ENCODE measurements around the gene NLRC5.

GRCh38 chr16:57013902-57014301, 24.5 kb downstream of the NLRC5 start:
- TF ChIP-seq CSDC2 (CRISPR knock-in tag; IDR thresholded peaks at IDR 0.05): no peak
- TF ChIP-seq OSR1 (CRISPR knock-in tag; IDR thresholded peaks at IDR 0.05): no peak
- no peak for TF ChIP-seq ARNTL (CRISPR knock-in tag; IDR thresholded peaks at IDR 0.05; ENCODE audit: borderline replicate concordance, low read depth)
- TF ChIP-seq, protein P1, sequence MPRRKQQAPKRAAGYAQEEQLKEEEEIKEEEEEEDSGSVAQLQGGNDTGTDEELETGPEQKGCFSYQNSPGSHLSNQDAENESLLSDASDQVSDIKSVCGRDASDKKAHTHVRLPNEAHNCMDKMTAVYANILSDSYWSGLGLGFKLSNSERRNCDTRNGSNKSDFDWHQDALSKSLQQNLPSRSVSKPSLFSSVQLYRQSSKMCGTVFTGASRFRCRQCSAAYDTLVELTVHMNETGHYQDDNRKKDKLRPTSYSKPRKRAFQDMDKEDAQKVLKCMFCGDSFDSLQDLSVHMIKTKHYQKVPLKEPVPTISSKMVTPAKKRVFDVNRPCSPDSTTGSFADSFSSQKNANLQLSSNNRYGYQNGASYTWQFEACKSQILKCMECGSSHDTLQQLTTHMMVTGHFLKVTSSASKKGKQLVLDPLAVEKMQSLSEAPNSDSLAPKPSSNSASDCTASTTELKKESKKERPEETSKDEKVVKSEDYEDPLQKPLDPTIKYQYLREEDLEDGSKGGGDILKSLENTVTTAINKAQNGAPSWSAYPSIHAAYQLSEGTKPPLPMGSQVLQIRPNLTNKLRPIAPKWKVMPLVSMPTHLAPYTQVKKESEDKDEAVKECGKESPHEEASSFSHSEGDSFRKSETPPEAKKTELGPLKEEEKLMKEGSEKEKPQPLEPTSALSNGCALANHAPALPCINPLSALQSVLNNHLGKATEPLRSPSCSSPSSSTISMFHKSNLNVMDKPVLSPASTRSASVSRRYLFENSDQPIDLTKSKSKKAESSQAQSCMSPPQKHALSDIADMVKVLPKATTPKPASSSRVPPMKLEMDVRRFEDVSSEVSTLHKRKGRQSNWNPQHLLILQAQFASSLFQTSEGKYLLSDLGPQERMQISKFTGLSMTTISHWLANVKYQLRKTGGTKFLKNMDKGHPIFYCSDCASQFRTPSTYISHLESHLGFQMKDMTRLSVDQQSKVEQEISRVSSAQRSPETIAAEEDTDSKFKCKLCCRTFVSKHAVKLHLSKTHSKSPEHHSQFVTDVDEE (CRISPR knock-in tag; IDR thresholded peaks at IDR 0.05): no peak
- no peak for TF ChIP-seq TOX (CRISPR knock-in tag; IDR thresholded peaks at IDR 0.05; ENCODE audit: borderline replicate concordance)
- TF ChIP-seq PATZ1 (CRISPR knock-in tag; IDR thresholded peaks at IDR 0.05; ENCODE audit: borderline replicate concordance): no peak
- TF ChIP-seq ZC3H10 (CRISPR knock-in tag; IDR thresholded peaks at IDR 0.05): no peak
- TF ChIP-seq ZNF70 (CRISPR knock-in tag; IDR thresholded peaks at IDR 0.05): no peak
- no peak for TF ChIP-seq ZFP3 (CRISPR knock-in tag; IDR thresholded peaks at IDR 0.05)
- no peak for TF ChIP-seq ZFP30 (CRISPR knock-in tag; IDR thresholded peaks at IDR 0.05)
- TF ChIP-seq SNAI2 (CRISPR knock-in tag; IDR thresholded peaks at IDR 0.05): no peak

Measured in SK-N-SH treated with all-trans-retinoic acid at 6 μM for 48 hours (cell line).